Activated CD8-positive, alpha-beta memory T cell treated with anti-CD3 and anti-CD28 coated beads for 36 hours (primary cell): ENCODE data around the gene LAMC3. TPM values are rescaled to one million over a fixed set of nuclear protein-coding genes. Genes with fewer than 3 reads are reported as not detected.
"Not testable (repeated sequence)": the region's sequence is repeated elsewhere in the genome, so short reads cannot be mapped to it uniquely, and the experiment has no call there.

Experiments
- CTCF ChIA-PET: fragments of 350-600 bp; sonication (Branson Sonifier 250); formaldehyde crosslinking; loops from one replicate; lab custom pipeline; 2021; ENCODE audit warnings: antibody characterized with exemption; lab: Charles Lee
- POLR2A ChIA-PET: fragments of 350-600 bp; sonication (Branson Sonifier 250); formaldehyde crosslinking; loops from one replicate; lab custom pipeline; 2021; ENCODE audit warnings: antibody characterized with exemption; lab: Charles Lee
- total RNA-seq, 2 experiments: library from RNA; stranded (reverse); gene quantifications; one replicate each; pipeline ENCODE4 v1.2.3, GENCODE V29; 2021

The LAMC3 gene
- total RNA-seq, 2 experiments from 2014 or later, result 0.10 to 0.19 TPM

GRCh38 chr9:131098391-131099101 lies 89.6 kb downstream of the LAMC3 start:
- ChIA-PET CTCF (interaction anchor here (1.6 kb wide), 1 partner anchor 41 kb away, joined by 3 read pairs; no protein-coding TSS in a partner anchor), POLR2A (no interaction called here)

GRCh38 chr9:131099102-131099606 lies 90.2 kb downstream of the LAMC3 start:
- CTCF ChIA-PET, result interaction anchor here (0.5 kb wide), 1 partner anchor 372 kb away, joined by 3 read pairs; no protein-coding TSS in a partner anchor

GRCh38 chr9:131099845-131100244 lies 90.9 kb downstream of the LAMC3 start:
- CTCF ChIA-PET, result interaction anchor here (0.5 to 0.6 kb wide), 2 partner anchors 69 to 373 kb away, joined by 3 read pairs; no protein-coding TSS in a partner anchor
- POLR2A ChIA-PET, result not testable (repeated sequence)

More at GRCh38 chr9:131099102-131099606, 90.2 kb downstream of the LAMC3 start:
- POLR2A ChIA-PET, result no interaction called here

- POLR2A ChIA-PET, result no interaction called here
- CTCF ChIA-PET, result interaction anchor here (0.6 kb wide), 1 partner anchor 69 kb away, joined by 3 read pairs; no protein-coding TSS in a partner anchor
Measured at GRCh38 chr9:131100445-131100844, 91.5 kb downstream of the LAMC3 start.

- POLR2A ChIA-PET, result interaction anchor here (0.5 kb wide), 1 partner anchor 42 kb away, joined by 7 read pairs; no protein-coding TSS in a partner anchor
- CTCF ChIA-PET, result no interaction called here
Measured at GRCh38 chr9:131101207-131101964, 92.4 kb downstream of the LAMC3 start.

- POLR2A ChIA-PET, result no interaction called here
- CTCF ChIA-PET, result no interaction called here
Measured at GRCh38 chr9:131103024-131103423, 94.0 kb downstream of the LAMC3 start.

GRCh38 chr9:131103535-131103934 lies 94.6 kb downstream of the LAMC3 start:
- ChIA-PET CTCF (no interaction called here), POLR2A (no interaction called here)

- ChIA-PET CTCF (no interaction called here), POLR2A (no interaction called here)
Measured at GRCh38 chr9:131104016-131104740, 95.2 kb downstream of the LAMC3 start.

- ChIA-PET CTCF (no interaction called here), POLR2A (no interaction called here)
Measured at GRCh38 chr9:131105952-131106351, 97.0 kb downstream of the LAMC3 start.

GRCh38 chr9:131107760-131108159 lies 98.8 kb downstream of the LAMC3 start:
- CTCF ChIA-PET, result no interaction called here
- POLR2A ChIA-PET, result no interaction called here

- ChIA-PET CTCF (interaction anchor here (0.6 kb wide), 1 partner anchor 39 kb away, joined by 3 read pairs; no protein-coding TSS in a partner anchor), POLR2A (no interaction called here)
Measured at GRCh38 chr9:131111186-131111853, 102.3 kb downstream of the LAMC3 start.

GRCh38 chr9:131111854-131112311 lies 102.9 kb downstream of the LAMC3 start:
- POLR2A ChIA-PET, result no interaction called here
- CTCF ChIA-PET, result no interaction called here

- CTCF ChIA-PET, result no interaction called here
- POLR2A ChIA-PET, result no interaction called here
Measured at GRCh38 chr9:131112374-131113154, 103.6 kb downstream of the LAMC3 start.

GRCh38 chr9:131113655-131114054 lies 104.7 kb downstream of the LAMC3 start:
- ChIA-PET CTCF (no interaction called here), POLR2A (no interaction called here)

GRCh38 chr9:131114084-131114535 lies 105.1 kb downstream of the LAMC3 start:
- ChIA-PET CTCF (no interaction called here), POLR2A (no interaction called here)

- POLR2A ChIA-PET, CTCF ChIA-PET: not testable (repeated sequence)
Measured at GRCh38 chr9:131115360-131115742, 106.4 kb downstream of the LAMC3 start.

- CTCF ChIA-PET, result no interaction called here
- POLR2A ChIA-PET, result interaction anchor here (1.5 kb wide), 1 partner anchor 9 kb away, joined by 3 read pairs; the partner anchor contains the start of gene NUP214
Measured at GRCh38 chr9:131116281-131117120, 107.5 kb downstream of the LAMC3 start.
